CD4-positive, alpha-beta T cell treated with Interleukin-21 for 1 hour (primary cell): ENCODE data around the gene LEMD3.

Source experiments
- DNase-seq: peaks from one replicate; pipeline ENCODE4 v3.0.0-alpha.2; 2020

Gene LEMD3

GRCh38 chr12:65169320-65170208 is at the start of gene LEMD3:
Gene LEMD3 (plus strand): TSS chr12:65169583. CDS start chr12:65169597, 14 bp downstream.
- DNase-seq: peak; percentile 95

GRCh38 chr12:65121049-65121955 is 48.1 kb upstream of the LEMD3 start, which contains the start of gene WIF1:
Gene WIF1 (minus strand): TSS chr12:65121305. CDS start chr12:65121191, 114 bp downstream.
- DNase-seq: no peak

- DNase-seq: no peak
These were observed 47.4 kb upstream of the LEMD3 start for GRCh38 chr12:65121956-65122469.

- no peak for DNase-seq
These were observed 46.7 kb upstream of the LEMD3 start for GRCh38 chr12:65122703-65123102.

- peak; percentile 26 for DNase-seq
These were observed 45.8 kb upstream of the LEMD3 start for GRCh38 chr12:65123435-65124063.

- no peak for DNase-seq
These were observed 44.1 kb upstream of the LEMD3 start for GRCh38 chr12:65125247-65125646.

GRCh38 chr12:65125975-65126374 is 43.4 kb upstream of the LEMD3 start:
- DNase-seq: no peak

- DNase-seq: no peak
These were observed 42.9 kb upstream of the LEMD3 start for GRCh38 chr12:65126482-65126881.

- no peak for DNase-seq
These were observed 35.5 kb upstream of the LEMD3 start for GRCh38 chr12:65133879-65134278.

GRCh38 chr12:65139389-65139788 is 30.0 kb upstream of the LEMD3 start:
- DNase-seq: no peak

- no peak for DNase-seq
These were observed 28.6 kb upstream of the LEMD3 start for GRCh38 chr12:65140738-65141137.

GRCh38 chr12:65147312-65147905 is 22.0 kb upstream of the LEMD3 start:
- DNase-seq: no peak

GRCh38 chr12:65152012-65152411 is 17.4 kb upstream of the LEMD3 start:
- DNase-seq: no peak

- DNase-seq: no peak
These were observed 16.8 kb upstream of the LEMD3 start for GRCh38 chr12:65152596-65152995.

GRCh38 chr12:65155784-65156183 is 13.6 kb upstream of the LEMD3 start:
- no peak for DNase-seq

- peak; percentile 21 for DNase-seq
These were observed 13.0 kb upstream of the LEMD3 start for GRCh38 chr12:65156366-65156841.

GRCh38 chr12:65157091-65157490 is 12.3 kb upstream of the LEMD3 start:
- DNase-seq: no peak

- no peak for DNase-seq
These were observed 6.8 kb upstream of the LEMD3 start for GRCh38 chr12:65162609-65163008.

GRCh38 chr12:65164244-65164643 is 5.1 kb upstream of the LEMD3 start:
- no peak for DNase-seq

GRCh38 chr12:65164774-65165173 is 4.6 kb upstream of the LEMD3 start:
- no peak for DNase-seq

GRCh38 chr12:65168681-65169319 is 583 bp upstream of the LEMD3 start:
- peak; percentile 37 for DNase-seq
